ENCODE data around the gene KLHL17.
A peak's percentile ranks its signal among the peaks of the same experiment; 100 is the strongest.

Gene KLHL17

GRCh38 chr1:941588-942383, 18.6 kb upstream of the KLHL17 start:
- TF ChIP-seq CTCF (IDR thresholded peaks at IDR 0.05; ENCODE audit: borderline replicate concordance, control extremely low read depth, extremely low read depth, insufficient read depth, missing control alignments): no peak
- in situ Hi-C loops (cut with MboI; ENCODE audit: low sequenced_read_pairs, unreplicated experiment): no loop called here
- DNase-seq (ENCODE audit: low spot score): peak; percentile 76

- TF ChIP-seq CTCF (IDR thresholded peaks at IDR 0.05; ENCODE audit: borderline replicate concordance, control extremely low read depth, extremely low read depth, insufficient read depth, missing control alignments): no peak
- in situ Hi-C loops (cut with MboI; ENCODE audit: low sequenced_read_pairs, unreplicated experiment): no loop called here
- no peak for DNase-seq (ENCODE audit: low spot score)
These were observed 18.0 kb upstream of the KLHL17 start for GRCh38 chr1:942411-942821.

- TF ChIP-seq CTCF (IDR thresholded peaks at IDR 0.05; ENCODE audit: borderline replicate concordance, control extremely low read depth, extremely low read depth, insufficient read depth, missing control alignments): no peak
- in situ Hi-C loops (cut with MboI; ENCODE audit: low sequenced_read_pairs, unreplicated experiment): no loop called here
- no peak for DNase-seq (ENCODE audit: low spot score)
These were observed 17.4 kb upstream of the KLHL17 start for GRCh38 chr1:942864-943533.

GRCh38 chr1:943545-944340, 16.6 kb upstream of the KLHL17 start:
- no peak for TF ChIP-seq CTCF (IDR thresholded peaks at IDR 0.05; ENCODE audit: borderline replicate concordance, control extremely low read depth, extremely low read depth, insufficient read depth, missing control alignments)
- DNase-seq (ENCODE audit: low spot score): no peak
- in situ Hi-C loops (cut with MboI; ENCODE audit: low sequenced_read_pairs, unreplicated experiment): no loop called here

- in situ Hi-C loops (cut with MboI; ENCODE audit: low sequenced_read_pairs, unreplicated experiment): no loop called here
- no peak for TF ChIP-seq CTCF (IDR thresholded peaks at IDR 0.05; ENCODE audit: borderline replicate concordance, control extremely low read depth, extremely low read depth, insufficient read depth, missing control alignments)
- DNase-seq (ENCODE audit: low spot score): no peak
These were observed 15.8 kb upstream of the KLHL17 start for GRCh38 chr1:944341-945325.
